K562 (cell line): Measurements from ENCODE around the gene CRIM1. TPM values are rescaled to one million over a fixed set of nuclear protein-coding genes. Genes with fewer than 3 reads are reported as not detected.
A peak's percentile ranks its signal among the peaks of the same experiment; 100 is the strongest.

Source experiments
- ATAC-seq: fragments of 200-7000 bp; cut with Tn5 transposase; 3 replicates; pipeline ENCODE4 v1.9.1; 2020; ENCODE audit warnings: moderate library complexity
- BruUV-seq: library from RNA; stranded (reverse); fragments of 400-500 nt; replicated peaks from 2 replicates; lab custom pipeline; 2021; lab: Mats Ljungman, UMichigan
- CTCF ChIA-PET: fragments of 300-600 bp; formaldehyde crosslinking; extraction: SDS; loops from one replicate; lab custom pipeline; 2021; ENCODE audit warnings: low intra/inter-chr PET ratio; lab: Yijun Ruan, JAX
- POLR2A ChIA-PET: fragments of 300-600, 350-650 bp; sonication (Branson Sonifier 250); formaldehyde crosslinking; extraction: SDS; loops from one replicate; lab custom pipeline; 2021; ENCODE audit warnings: antibody characterized with exemption, inconsistent platforms; lab: Yijun Ruan, JAX
- DNase-seq, 4 experiments: peaks; one replicate each; pipeline versions ENCODE4 v3.0.0 to v3.0.0-alpha.2; 2011 to 2018; ENCODE audit warnings: low spot score in 3 of 4, mixed read lengths in 3 of 4; ENCODE audit errors: extremely low read depth in 1 of 4
- FAIRE-seq: peaks from 2 replicates; lab custom pipeline; 2011; peaks lifted over from hg19 to GRCh38; lab: Jason Lieb, UNC
- H2AFZ ChIP-seq: 2 replicates; pipeline ENCODE4 v1.6.0; 2011; ENCODE audit warnings: low read depth, low read length, control low read depth, inconsistent platforms
- H3K27ac ChIP-seq: fragments of 200-600 bp; 3 replicates; pipeline ENCODE4 v1.8.0; 2011; ENCODE audit warnings: low read depth, mild to moderate bottlenecking, control low read depth, inconsistent platforms, low read length, moderate library complexity, mixed read lengths; ENCODE audit errors: extremely low read depth
- H3K27me3 ChIP-seq, 2 experiments: fragments of 300-600 bp in 1 of 2; 2 replicates in 1 of 2; 3 replicates in 1 of 2; pipeline versions ENCODE4 v1.6.0 to v1.8.0; 2011; ENCODE audit warnings: inconsistent platforms in 2 of 2, low read length in 2 of 2, mild to moderate bottlenecking in 1 of 2, mixed read lengths in 1 of 2, moderate library complexity in 1 of 2; ENCODE audit not compliant: control insufficient read depth in 2 of 2, insufficient read depth in 2 of 2
- H3K36me3 ChIP-seq: fragments of 300-600 bp; 3 replicates; pipeline ENCODE4 v1.8.0; 2011; ENCODE audit warnings: mild to moderate bottlenecking, low read length, inconsistent platforms; ENCODE audit not compliant: control insufficient read depth, insufficient read depth
- H3K4me1 ChIP-seq, 2 experiments: fragments of 200-600 bp in 1 of 2; replicated peaks in 1 of 2; 2 replicates in 1 of 2; 3 replicates in 1 of 2; pipeline versions ENCODE4 v1.5.1 to v1.8.0; 2011; ENCODE audit warnings: inconsistent platforms in 2 of 2, low read length in 2 of 2, mild to moderate bottlenecking in 1 of 2, mixed read lengths in 1 of 2, moderate library complexity in 1 of 2; ENCODE audit not compliant: control insufficient read depth in 2 of 2, insufficient read depth in 2 of 2
- H3K4me2 ChIP-seq: 2 replicates; pipeline ENCODE4 v1.6.1; 2011; ENCODE audit warnings: low read length, control low read depth, inconsistent platforms, mixed read lengths; ENCODE audit not compliant: insufficient read depth
- H3K4me3 ChIP-seq: fragments of 200-600 bp; sonication (generic), shearing (Covaris generic); 2 replicates; pipeline ENCODE4 v1.5.1; 2016; ENCODE audit warnings: control low read depth, inconsistent platforms
- H3K79me2 ChIP-seq: fragments of 200-600 bp; 3 replicates; pipeline ENCODE4 v1.8.0; 2011; ENCODE audit warnings: low read length, inconsistent platforms; ENCODE audit not compliant: control insufficient read depth, insufficient read depth
- H3K9ac ChIP-seq, 2 experiments: 2 replicates each; pipeline versions ENCODE4 v1.6.0 to v1.6.1; 2011; ENCODE audit warnings: low read depth in 2 of 2, low read length in 2 of 2, control low read depth in 1 of 2, inconsistent platforms in 1 of 2, mild to moderate bottlenecking in 1 of 2, mixed read lengths in 1 of 2; ENCODE audit not compliant: insufficient read depth in 1 of 2
- H3K9me1 ChIP-seq: one replicate; pipeline ENCODE4 v1.6.0; 2011; ENCODE audit warnings: inconsistent platforms, mild to moderate bottlenecking, low read length, moderate library complexity; ENCODE audit not compliant: control insufficient read depth, insufficient read depth
- H3K9me3 ChIP-seq: replicated peaks from 2 replicates; pipeline ENCODE4 v1.5.1; 2011; ENCODE audit warnings: low read depth, low read length, inconsistent platforms; ENCODE audit not compliant: control insufficient read depth, insufficient read depth
- H4K20me1 ChIP-seq: replicated peaks from 2 replicates; pipeline ENCODE4 v1.6.1; 2011; ENCODE audit warnings: low read length, inconsistent platforms, mixed read lengths; ENCODE audit not compliant: control insufficient read depth, insufficient read depth
- CCNT2 ChIP-seq: IDR thresholded peaks from 2 replicates; pipeline ENCODE4 v1.6.1; 2011; ENCODE audit warnings: borderline replicate concordance, low read depth, mild to moderate bottlenecking, moderate library complexity, mixed read lengths, low read length; ENCODE audit not compliant: insufficient read length; ENCODE audit errors: extremely low read depth
- ZNF354B ChIP-seq: fragments of 250-450 bp; sonication (Bioruptor Pico); IDR thresholded peaks from 2 replicates; pipeline ENCODE4 v1.4.0; 2020
- WGBS: fragments of 100-300 bp; shearing (Covaris generic); methylation state at CpG from one replicate; pipeline ENCODE4 v1.1.6; 2016; ENCODE audit warnings: low coverage, mixed read lengths; ENCODE audit not compliant: insufficient coverage; ENCODE audit errors: missing lambda C conversion rate; 5-methylcytosine and 5-hydroxymethylcytosine counted together
- in situ Hi-C: fragments of 300-500 bp; cut with MboI; formaldehyde crosslinking; loops from 4 replicates; pipeline ENCODE4 v1.15.0; 2018; ENCODE audit warnings: inconsistent platforms, mixed read lengths
- intact Hi-C: fragments of 100-400 bp; cut with micrococcal nuclease; formaldehyde crosslinking; loops from 2 replicates; pipeline ENCODE4 v1.14.2; 2022
- polyA plus RNA-seq, 8 experiments: library from polyadenylated mRNA; depleted of rRNA in 4 of 8; stranded (reverse) in 5 of 8; unstranded in 3 of 8; fragments of >200 nt; fragmentation: Nextera tagmentation in 2 of 8; fragmentation: Illumina TruSeq in 1 of 8; extraction: Ambion mirVana in 2 of 8; extraction: Trizol in 1 of 8; gene quantifications; 2 replicates each; pipeline versions ENCODE4 v1.2.1 to v1.2.3, GENCODE V29; 2011 to 2014; ENCODE audit warnings: inconsistent platforms in 1 of 8, missing spikeins in 1 of 8
- total RNA-seq, 7 experiments: library from RNA; depleted of rRNA in 6 of 7; stranded (reverse); fragments of >200 nt in 6 of 7; fragmentation: Illumina TruSeq in 2 of 7; extraction: Trizol in 2 of 7; gene quantifications; 2 replicates each; pipeline versions ENCODE4 v1.2.1 to v1.2.3, GENCODE V29; 2011 to 2021; ENCODE audit warnings: low replicate concordance in 1 of 7
- TF ChIP-seq, protein P1 (sequence below), 3 experiments: IDR thresholded peaks in 2 of 3; conservative IDR thresholded peaks in 1 of 3; 2 replicates each; pipeline ENCODE4 v1.5.1; 2011 to 2012; ENCODE audit warnings: low read length in 3 of 3, mild to moderate bottlenecking in 3 of 3, control low read depth in 2 of 3, improper control_type of control experiment in 1 of 3, inconsistent platforms in 1 of 3, low read depth in 1 of 3, mixed read lengths in 1 of 3, moderate library complexity in 1 of 3; ENCODE audit not compliant: insufficient read depth in 2 of 3

The CRIM1 gene
- total and polyA plus RNA-seq, 9 of the 15 experiments (the other 6 are each of a cell fraction or from before 2014, with no cell fraction given): 0.01 to 0.36 (median 0.06) TPM; not detected in 1

DNA sequence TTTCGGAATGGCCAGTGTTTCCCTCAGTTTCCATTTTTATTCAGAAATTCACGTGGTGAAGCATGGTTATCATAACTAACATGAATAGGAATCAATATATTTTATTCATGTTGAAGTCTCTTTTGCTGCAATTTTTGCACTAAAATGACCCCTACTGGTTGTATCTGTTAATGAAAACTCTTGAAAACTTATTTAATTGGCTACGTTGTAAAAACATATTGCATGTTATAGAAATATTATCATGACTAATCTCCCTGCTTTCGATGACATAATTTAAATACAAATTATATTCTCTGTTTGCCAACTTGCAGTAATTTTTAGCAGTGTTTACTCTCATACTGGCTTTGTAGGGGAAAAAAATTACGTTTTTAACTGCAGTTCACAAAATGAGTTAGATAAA, 3.5 kb downstream of the CRIM1 start:
- in situ Hi-C loops: no loop called here
- no peaks in the 10 kb centered on the region for H3K79me2 ChIP-seq
- WGBS: 2% methylated on average over 5 of the region's 5 CpGs

More for the DNA sequence above, 3.5 kb downstream of the CRIM1 start:
- FAIRE-seq (no peak), DNase-seq (no peak), ATAC-seq (no peak)
- no peak overlapping the region for H3K4me3 ChIP-seq
- H3K27ac ChIP-seq: no peak overlapping the region
- H3K27me3 ChIP-seq: peaks cover 4 to 18% of the 10 kb centered on the region in 2 experiments; a peak in 3 of 5 replicates
- intact Hi-C loops: loop anchor here (5.0 to 10.0 kb wide), 2 partner anchors 103 to 416 kb away; no protein-coding TSS in a partner anchor
- no peak overlapping the region for H2AFZ ChIP-seq
- no peaks in the 10 kb centered on the region for H3K36me3 ChIP-seq
- no peaks in the 10 kb centered on the region for H3K9me3 ChIP-seq
- no peak overlapping the region for H3K4me2 ChIP-seq
- H3K9ac ChIP-seq: no peak overlapping the region
- CTCF ChIA-PET: no interaction called here
- BruUV-seq: no TSS peak
- TF ChIP-seq ZNF354B (CRISPR knock-in tag) (no peak), CCNT2 (no peak)
- TF ChIP-seq, protein P1, sequence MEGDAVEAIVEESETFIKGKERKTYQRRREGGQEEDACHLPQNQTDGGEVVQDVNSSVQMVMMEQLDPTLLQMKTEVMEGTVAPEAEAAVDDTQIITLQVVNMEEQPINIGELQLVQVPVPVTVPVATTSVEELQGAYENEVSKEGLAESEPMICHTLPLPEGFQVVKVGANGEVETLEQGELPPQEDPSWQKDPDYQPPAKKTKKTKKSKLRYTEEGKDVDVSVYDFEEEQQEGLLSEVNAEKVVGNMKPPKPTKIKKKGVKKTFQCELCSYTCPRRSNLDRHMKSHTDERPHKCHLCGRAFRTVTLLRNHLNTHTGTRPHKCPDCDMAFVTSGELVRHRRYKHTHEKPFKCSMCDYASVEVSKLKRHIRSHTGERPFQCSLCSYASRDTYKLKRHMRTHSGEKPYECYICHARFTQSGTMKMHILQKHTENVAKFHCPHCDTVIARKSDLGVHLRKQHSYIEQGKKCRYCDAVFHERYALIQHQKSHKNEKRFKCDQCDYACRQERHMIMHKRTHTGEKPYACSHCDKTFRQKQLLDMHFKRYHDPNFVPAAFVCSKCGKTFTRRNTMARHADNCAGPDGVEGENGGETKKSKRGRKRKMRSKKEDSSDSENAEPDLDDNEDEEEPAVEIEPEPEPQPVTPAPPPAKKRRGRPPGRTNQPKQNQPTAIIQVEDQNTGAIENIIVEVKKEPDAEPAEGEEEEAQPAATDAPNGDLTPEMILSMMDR (IDR thresholded peaks at IDR 0.05 in 2 of 3, conservative IDR thresholded peaks at IDR 0.05 in 1 of 3; ENCODE audit: insufficient read depth in 2 of 3, low read depth in 1 of 3, low read length in 3 of 3): peak in 1 of 3 experiments; percentile 4; a peak in 1 of 6 replicates
- TF ChIP-seq, all 486 proteins: peak for 1
- no peaks in the 10 kb centered on the region for H4K20me1 ChIP-seq
- H3K4me1 ChIP-seq: peaks cover 0 to 14% of the 10 kb centered on the region in 2 experiments; a peak in 2 of 5 replicates
- H3K9me1 ChIP-seq: no peaks in the 10 kb centered on the region
- POLR2A ChIA-PET: no interaction called here
